ENCODE results near the gene RAB19. TPM values are rescaled to one million over a fixed set of nuclear protein-coding genes. Genes with fewer than 3 reads are reported as not detected.

The RAB19 gene, protein sequence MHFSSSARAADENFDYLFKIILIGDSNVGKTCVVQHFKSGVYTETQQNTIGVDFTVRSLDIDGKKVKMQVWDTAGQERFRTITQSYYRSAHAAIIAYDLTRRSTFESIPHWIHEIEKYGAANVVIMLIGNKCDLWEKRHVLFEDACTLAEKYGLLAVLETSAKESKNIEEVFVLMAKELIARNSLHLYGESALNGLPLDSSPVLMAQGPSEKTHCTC
- not detected for total RNA-seq

DNA sequence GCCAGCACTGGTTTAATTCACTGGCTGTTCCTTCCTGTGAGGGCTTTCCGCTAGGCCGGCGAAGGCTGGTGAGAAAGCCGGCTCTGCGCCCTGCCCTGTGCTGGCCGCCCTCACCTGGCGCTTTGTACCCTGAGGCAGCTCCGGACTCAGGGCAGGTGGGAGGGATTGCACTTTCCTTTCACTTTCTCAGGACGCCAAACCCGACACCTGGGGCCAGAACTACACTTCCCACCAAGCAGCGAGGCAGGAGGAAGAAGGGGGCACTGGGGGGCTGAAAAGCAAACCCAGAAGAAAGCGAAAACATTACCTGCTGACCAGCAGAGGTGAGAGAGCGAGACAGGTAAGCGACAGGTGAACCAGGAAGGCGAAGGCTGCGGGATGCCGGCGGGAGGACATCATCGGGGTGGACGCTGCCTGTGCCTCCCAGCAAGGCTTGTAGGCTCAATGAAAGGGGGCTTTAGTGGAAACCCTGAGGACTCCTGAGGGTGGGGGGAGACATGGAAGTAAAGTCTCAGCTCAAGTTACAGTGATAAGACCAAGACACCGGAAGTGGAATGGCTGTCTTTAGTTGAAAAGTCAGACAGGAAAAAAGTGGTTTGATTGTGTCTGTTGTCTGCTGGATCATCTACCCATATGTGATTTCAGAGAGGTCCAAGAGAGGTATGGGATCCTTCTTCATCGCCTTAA is at the start of gene RAB19:
RAB19 (plus strand) TSS at position 181 of the 687 bp plus-strand sequence. CDS start 3,589 bp downstream, outside the sequence.
- DNase-seq (ENCODE audit: low spot score) (no peak), ATAC-seq (no peak)
- intact Hi-C loops (cut with DNase I), result no loop called here

DNA sequence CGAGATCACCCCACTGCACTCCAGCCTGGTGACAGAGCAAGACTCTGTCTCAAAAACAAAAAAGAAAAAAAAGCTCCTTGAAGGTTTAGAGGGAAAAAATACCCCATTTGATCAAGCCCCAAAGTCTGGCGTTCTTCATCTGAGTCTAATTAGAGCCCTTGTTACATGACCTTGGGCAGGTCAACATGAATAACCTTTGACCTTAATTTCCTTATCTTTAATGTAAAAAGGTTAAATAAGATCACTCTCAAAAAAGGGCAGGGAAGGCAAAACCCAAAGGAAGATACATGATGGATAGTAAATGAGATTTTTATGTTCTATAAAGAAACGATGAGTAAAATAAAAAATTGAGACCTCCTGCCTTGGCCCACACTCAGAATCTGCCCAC is 45.8 kb upstream of the RAB19 start:
- DNase-seq (ENCODE audit: low spot score) (no peak), ATAC-seq (no peak)
- intact Hi-C loops (cut with DNase I), result no loop called here

DNA sequence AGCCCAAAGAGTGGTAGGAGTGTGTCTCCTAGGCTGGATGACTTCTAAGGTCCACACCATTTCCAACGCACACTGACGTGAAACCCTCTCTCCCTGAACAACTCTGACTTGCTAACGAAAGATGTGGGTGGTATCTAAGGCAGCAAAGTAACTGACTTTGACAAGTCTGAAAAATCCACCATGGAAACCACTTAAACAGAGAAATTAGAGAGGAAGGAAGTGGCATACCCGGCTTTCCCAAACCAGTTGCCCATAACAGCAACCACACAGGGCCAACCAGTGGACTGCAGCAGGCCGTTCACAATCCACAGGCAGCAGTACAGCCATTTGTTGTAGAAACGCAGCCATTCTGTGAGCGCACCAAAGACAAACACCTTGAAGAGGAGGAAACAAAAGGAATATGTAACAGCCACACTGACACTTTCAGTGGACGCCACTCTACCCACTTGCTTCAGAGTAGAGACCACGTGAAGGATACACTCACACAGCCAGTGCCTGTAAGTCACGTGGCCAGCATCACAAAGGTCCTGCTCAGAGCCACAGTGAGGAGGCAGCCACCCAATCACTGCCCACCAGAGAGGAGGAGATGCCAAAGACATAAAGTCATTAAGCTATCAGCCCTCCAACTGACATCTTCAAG is 45.3 kb upstream of the RAB19 start:
- DNase-seq (ENCODE audit: low spot score) (no peak), ATAC-seq (peak; percentile 46)
- intact Hi-C loops (cut with DNase I), result no loop called here

DNA sequence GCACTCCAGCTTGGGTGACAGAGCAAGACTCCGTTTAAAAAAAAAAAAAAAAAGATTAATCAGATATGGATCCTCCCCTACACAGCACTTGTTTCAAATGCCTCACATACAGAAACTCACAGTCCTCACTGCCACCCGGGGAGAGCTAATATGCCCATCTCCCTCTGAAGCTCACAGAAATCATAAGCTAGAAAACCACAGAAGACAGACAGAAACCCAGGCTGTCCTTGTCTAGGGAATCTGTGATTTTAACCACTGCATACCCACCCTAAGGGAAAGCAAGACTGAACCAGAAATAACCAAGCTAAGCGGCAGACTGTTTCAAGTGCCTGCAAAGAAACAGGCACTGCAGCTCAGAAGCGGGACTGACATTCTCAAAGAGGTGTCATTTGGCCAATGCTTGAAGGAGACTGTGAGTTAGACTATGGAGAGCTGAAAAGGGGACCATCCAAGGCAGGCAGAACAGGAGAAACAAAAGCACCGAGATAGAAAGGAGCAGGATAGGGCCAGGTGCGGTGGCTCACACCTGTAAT is 43.1 kb upstream of the RAB19 start:
- no peak for ATAC-seq
- intact Hi-C loops (cut with DNase I), result no loop called here
- DNase-seq (ENCODE audit: low spot score), result no peak

DNA sequence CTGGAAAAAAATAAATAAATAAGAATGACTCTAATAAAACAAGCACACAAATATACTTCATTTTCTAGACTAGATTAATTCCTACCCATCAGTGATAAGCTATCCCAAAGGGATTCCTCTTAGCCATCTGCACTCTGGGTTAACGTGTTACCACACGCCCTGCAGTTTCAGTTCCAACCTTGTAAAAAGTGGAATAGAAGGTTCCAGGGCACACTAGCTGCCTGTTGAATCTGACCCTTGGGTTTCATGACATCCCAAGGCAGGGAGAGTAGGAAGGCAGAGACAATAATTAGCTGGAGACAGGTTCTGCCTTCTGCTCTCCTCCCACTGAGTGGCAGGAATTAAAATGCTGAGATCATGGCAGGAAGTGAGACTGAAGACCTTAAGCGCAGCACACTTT is 39.0 kb upstream of the RAB19 start:
- intact Hi-C loops (cut with DNase I), result no loop called here
- peak; percentile 26 for ATAC-seq
- no peak for DNase-seq (ENCODE audit: low spot score)

DNA sequence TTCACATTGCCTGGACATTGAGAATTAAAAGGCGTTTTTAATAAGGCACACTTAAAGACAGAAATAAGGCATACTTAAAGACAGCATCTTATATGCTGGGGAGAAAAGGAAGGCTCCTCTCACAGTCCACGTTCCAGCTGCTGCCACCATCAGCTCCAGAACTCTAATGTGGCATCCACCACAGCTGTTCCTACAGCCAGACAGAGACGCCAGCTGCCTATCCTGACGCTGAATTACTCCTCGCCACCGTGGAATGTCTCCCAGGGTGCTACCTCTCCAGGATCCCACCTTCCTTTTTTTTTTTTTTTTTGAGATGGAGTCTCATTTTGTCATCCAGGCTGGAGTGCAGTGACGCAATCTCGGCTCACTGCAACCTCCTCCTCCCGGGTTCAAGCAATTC is 36.3 kb upstream of the RAB19 start:
- DNase-seq (ENCODE audit: low spot score) (no peak), ATAC-seq (no peak)
- intact Hi-C loops (cut with DNase I), result no loop called here

DNA sequence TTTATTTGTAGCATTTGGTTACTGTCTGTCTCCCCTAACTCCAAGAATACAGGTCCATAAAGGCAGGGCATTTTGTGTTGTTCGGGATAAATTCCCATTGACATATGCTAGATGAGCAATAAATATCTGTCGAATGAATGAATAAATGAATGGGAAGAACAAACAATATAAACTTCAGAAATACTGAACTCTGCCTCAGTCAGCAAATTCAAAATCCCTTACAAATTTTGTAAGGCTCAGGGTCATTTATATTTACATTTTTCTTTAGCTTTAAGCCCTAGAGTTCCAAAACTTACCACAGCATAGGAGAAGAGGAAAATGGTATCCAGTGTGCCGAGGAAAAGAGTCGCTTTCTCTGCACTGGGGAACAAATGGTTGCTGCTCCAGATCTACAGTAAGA is 34.6 kb upstream of the RAB19 start:
- DNase-seq (ENCODE audit: low spot score), result no peak
- intact Hi-C loops (cut with DNase I), result no loop called here
- ATAC-seq, result no peak

DNA sequence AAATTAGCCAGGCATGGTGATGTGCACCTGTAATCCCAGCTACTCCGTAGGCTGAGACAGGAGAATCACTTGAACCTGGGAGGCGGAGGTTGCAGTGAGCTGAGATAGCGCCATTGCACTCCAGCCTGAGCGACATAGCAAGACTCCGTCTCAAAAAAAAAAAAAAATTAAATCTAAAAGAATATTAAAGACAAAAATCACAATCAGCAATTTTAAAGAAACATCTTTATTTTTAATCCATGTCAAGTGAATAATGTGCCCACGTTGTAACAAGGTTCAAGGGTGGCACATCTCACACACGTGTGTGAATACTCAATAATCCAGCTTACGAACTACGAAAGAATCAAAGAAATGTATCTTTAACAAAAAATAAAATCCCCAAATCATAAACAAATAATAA is 28.5 kb upstream of the RAB19 start:
- ATAC-seq, result no peak
- no peak for DNase-seq (ENCODE audit: low spot score)
- intact Hi-C loops (cut with DNase I), result no loop called here

DNA sequence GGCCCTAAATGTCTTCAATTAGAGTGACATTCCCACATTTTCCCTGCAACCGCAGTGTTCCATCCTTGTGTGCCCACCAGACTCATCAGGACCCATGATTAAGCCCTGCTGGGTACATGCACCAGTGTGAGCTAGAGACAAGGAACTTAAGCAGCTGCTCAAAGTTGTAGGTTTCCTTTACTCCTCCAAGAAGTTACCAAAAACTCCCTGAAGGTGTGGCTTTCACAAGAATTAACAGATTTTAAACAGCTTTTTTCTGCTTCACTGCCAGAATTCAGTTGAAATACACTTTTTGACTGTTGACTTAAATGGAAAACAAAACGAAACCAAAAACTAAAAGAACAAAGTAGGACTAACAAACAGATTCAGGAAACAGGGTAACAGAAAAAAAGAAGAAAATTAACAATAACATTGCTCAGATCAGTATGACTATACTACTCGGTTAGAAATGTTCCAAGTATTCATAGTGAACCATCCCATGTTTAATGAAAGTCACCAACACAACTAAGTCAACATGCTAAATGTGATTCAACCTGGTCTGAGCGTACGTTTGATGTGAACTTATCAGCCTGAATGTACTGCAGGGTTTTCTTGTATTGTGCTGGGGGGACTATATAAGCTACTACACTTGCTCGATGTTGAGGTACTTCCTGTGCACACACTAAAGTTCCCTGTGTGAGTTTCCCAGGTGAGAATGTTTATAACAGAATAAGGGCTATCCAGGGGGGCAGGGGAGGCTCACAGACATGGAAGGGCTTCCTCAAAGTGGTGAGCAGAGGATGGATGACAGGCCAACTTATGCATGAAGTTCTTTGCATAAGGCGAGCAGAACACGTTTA is 27.7 kb upstream of the RAB19 start:
- intact Hi-C loops (cut with DNase I), result no loop called here
- ATAC-seq, result no peak
- no peak for DNase-seq (ENCODE audit: low spot score)

DNA sequence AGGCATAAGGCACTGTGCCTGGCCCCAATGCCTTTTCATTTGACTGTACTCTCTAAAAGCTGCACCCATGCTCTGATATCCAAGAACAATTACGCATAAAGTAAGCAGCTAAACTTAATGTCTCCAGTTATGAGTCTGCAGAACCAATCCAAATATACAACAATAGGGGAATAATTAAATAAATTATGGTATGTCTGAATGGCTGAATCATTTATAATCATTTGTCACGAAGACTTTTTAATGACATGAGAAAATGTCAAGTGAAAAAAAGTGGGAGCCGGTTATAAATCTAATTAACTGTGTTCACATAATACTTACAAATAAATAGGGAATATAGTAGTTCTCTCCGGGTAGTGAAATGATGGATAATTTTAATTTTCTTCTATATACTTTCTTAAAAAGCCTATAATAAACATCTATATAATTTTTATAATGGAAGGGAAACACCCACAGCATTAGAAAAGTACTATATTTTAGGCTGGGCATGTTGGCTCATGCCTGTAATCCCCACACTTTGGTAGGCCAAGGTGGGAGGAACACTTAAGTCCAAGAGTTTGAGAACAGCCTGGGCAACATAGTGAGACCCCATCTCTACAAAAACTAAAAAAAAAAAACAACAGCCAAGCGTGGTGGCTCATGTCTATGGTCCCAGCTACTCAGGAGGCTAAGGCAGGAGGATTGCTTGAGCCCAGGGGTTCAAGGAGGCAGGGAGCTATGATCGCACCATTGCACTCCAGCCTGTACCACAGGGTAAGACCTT is 19.7 kb upstream of the RAB19 start:
- no peak for ATAC-seq
- intact Hi-C loops (cut with DNase I), result no loop called here
- DNase-seq (ENCODE audit: low spot score), result no peak

DNA sequence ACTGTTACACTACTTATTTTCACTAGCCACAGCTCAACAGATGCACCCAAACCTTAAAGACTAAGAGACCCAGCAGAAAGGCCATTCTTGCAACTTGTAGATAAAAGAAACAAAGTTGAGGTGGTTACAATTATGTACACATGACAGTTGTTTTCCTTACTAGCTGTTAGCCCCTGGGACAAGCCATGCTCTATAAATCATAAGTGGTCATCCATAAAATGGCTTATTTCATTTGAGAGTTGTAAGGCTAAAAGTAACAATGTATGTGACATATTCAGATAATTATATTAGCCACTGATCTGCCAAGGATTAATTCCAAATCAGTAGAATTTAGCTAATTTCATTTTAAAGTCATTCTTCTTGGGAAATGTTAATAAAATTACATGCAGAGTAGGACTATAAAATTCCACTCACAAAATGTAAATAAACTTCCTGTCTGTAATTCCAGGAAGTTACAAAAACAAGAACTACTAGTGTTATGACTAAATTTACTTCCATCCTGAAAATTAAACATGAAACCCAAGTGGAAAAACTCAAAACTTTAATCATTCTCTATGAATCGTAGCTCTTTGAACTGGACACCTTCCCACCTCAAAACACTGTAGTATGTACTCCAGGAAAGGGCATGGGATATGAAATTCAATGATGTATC is 18.8 kb upstream of the RAB19 start:
- no peak for ATAC-seq
- intact Hi-C loops (cut with DNase I), result no loop called here
- no peak for DNase-seq (ENCODE audit: low spot score)

DNA sequence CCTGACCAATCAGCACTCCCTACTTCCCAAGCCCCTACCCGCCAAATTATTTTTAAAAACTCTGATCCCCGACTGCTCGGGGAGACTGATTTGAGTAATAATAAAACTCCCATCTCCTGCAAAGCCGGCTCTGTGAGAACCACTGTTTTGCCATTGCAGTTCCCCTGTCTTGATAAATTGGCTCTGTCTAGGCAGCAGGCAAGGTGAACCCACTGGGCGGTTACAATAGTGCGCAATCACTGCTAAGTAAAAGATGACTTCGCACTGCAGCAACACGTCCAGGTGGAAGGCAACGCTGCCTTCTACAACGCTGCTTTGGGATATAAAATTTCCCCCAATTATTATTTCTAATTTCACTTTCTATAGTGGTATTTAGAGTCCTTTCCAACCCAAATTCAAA is 14.4 kb upstream of the RAB19 start:
- intact Hi-C loops (cut with DNase I), result no loop called here
- no peak for DNase-seq (ENCODE audit: low spot score)
- ATAC-seq, result no peak

DNA sequence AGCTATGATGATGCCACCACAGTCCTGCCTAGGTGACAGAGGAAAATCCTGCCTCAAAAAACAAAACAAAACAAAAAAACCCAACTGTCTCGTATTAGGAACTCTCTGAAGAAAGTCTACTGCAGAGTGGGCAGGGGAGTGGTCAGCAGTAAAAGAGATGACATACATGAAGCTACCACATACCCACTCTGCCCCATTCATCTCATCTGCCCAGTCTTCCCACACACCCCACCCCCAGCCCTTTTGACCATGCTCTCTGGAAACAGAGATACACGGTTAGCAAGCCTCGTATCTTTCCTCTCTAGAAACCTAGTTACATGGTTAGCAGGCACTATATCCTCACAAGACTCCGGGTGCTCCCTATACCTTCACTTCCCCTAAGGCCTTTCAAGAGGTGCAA is 13.8 kb upstream of the RAB19 start:
- ATAC-seq, result peak; percentile 16

DNA sequence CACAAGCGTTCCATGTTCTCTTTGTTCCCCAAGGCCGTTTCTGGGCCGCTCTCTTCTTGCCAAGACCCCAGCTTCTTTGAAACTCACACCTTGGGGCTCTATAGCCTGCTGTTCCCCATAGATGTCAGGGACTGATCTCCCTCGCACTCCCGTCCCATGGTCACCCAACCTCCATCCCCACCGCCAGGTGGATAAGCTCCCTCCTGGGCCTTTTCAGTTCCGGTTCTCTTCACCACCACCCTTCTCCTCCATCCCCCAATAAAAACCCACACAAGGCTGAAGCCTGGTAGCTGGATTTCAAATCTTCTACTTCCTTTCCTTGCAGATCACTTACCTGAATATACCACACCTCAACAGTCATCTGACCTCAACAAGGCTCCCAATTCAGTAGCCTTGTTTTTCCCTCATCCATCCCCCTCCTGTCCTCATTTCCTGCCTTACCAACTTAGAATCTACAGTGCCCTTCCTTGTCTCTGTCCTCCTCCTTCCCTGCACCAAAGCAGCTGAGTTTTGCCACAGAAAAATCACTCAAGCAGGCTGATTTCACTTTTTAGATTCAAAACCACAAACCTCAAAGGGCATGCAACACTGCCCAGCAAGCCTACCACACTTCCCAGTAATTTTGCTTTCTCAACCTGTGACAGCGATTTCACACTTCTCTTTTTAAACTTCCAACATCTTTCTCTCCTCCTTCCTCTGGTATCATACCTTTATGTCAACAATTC is 13.2 kb upstream of the RAB19 start:
- intact Hi-C loops (cut with DNase I), result no loop called here
- DNase-seq (ENCODE audit: low spot score) (no peak), ATAC-seq (peak; percentile 41)

More for the DNA sequence above, 13.8 kb upstream of the RAB19 start:
- no peak for DNase-seq (ENCODE audit: low spot score)
- intact Hi-C loops (cut with DNase I), result no loop called here

DNA sequence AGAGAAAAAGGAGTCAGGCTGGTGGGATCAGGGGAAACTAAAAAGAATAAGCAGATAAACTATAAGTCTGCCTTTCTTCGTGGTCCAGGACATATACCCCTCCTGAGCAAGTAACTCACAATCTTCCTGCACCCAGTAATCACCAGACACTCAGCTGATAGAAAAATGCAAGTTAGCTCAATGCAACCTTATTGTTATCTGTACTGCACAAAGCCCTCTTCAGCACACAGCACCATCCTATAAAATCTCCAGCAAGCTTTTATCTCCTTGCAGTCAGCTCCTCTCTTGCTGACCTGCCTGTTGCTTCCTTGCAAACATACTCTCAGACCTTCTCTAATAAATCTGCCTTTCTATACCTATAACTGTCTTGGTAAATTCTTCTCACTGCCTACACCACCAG is 12.2 kb upstream of the RAB19 start:
- ATAC-seq (no peak), DNase-seq (ENCODE audit: low spot score) (no peak)
- intact Hi-C loops (cut with DNase I), result no loop called here

DNA sequence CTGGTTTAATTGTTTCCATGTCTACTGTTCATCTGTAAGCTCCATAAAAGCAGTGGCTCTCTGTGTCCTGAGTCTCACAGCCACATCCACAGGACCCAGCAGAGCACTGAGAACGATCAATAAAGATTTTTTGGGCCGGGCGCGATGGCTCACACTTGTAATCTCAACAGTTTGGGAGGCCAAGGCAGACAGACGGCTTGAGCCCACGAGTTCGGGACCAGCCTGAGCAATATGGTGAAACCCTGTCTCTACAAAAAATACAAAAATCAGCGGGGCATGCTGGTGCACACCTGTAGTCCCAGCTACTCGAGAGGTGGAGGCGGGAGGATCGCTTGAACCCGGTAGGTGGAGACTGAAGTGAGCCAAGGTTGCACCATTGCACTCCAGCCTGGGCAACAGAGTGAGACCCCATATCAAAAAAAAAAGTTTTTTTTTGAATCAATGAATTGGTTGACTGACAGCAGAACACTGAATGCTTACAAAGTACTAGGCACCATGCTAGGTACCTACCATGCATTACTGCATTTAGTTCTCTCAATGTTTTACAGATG is 10.0 kb upstream of the RAB19 start:
- ATAC-seq (no peak), DNase-seq (ENCODE audit: low spot score) (no peak)
- intact Hi-C loops (cut with DNase I), result no loop called here
